Panc1 (cell line): ENCODE data around the gene RMC1. TPM values are rescaled to one million over a fixed set of nuclear protein-coding genes. Genes with fewer than 3 reads are reported as not detected.

ENCODE experiments used
- ATAC-seq: fragments of 200-7000 bp; cut with Tn5 transposase; 2 replicates; pipeline ENCODE4 v1.9.1; 2020; ENCODE audit warnings: mild to moderate bottlenecking, moderate library complexity
- BruUV-seq: library from RNA; stranded (reverse); fragments of 400-500 nt; replicated peaks from 2 replicates; lab custom pipeline; 2021; lab: Mats Ljungman, UMichigan
- CTCF ChIA-PET: fragments of 300-600 bp; sonication (Branson Sonifier 250); formaldehyde crosslinking; loops from one replicate; lab custom pipeline; 2022; ENCODE audit warnings: antibody characterized with exemption; lab: Charles Lee
- POLR2A ChIA-PET: fragments of 300-600 bp; sonication (Branson Sonifier 250); formaldehyde crosslinking; loops from one replicate; lab custom pipeline; 2022; ENCODE audit warnings: antibody characterized with exemption; lab: Charles Lee
- DNase-seq: peaks from one replicate; pipeline ENCODE4 v3.0.0-alpha.2; 2010; ENCODE audit warnings: low read depth, low spot score
- H3K27ac ChIP-seq: 2 replicates; pipeline ENCODE4 v1.5.1; 2011; ENCODE audit warnings: mild to moderate bottlenecking, low read length, inconsistent platforms
- H3K27me3 ChIP-seq: fragments of 200-500 bp; sonication (Bioruptor generic); 2 replicates; pipeline ENCODE4 v1.6.0; 2014; ENCODE audit warnings: low read length, inconsistent platforms; ENCODE audit not compliant: control insufficient read depth, insufficient read depth
- H3K36me3 ChIP-seq: fragments of 200-500 bp; sonication (Bioruptor generic); 2 replicates; pipeline ENCODE4 v1.5.1; 2014; ENCODE audit warnings: inconsistent platforms, mild to moderate bottlenecking, low read length, moderate library complexity; ENCODE audit not compliant: control insufficient read depth, insufficient read depth
- H3K4me1 ChIP-seq: 2 replicates; pipeline ENCODE4 v1.5.1; 2011; ENCODE audit warnings: inconsistent platforms, mild to moderate bottlenecking, low read length, moderate library complexity; ENCODE audit not compliant: control insufficient read depth, insufficient read depth
- H3K4me3 ChIP-seq, 2 experiments: 2 replicates each; pipeline ENCODE4 v1.5.1; 2011 to 2012; ENCODE audit warnings: low read depth in 2 of 2, low read length in 2 of 2, mild to moderate bottlenecking in 2 of 2, inconsistent platforms in 1 of 2, moderate library complexity in 1 of 2
- H3K9me3 ChIP-seq: fragments of 200-500 bp; sonication (Bioruptor generic); 2 replicates; pipeline ENCODE4 v1.5.1; 2014; ENCODE audit warnings: low read depth, mild to moderate bottlenecking, inconsistent platforms, low read length, moderate library complexity; ENCODE audit not compliant: control insufficient read depth, insufficient read depth
- CTCF ChIP-seq: fragments of 450-650 bp; IDR thresholded peaks from 2 replicates; pipeline ENCODE4 v1.5.1; 2017; ENCODE audit warnings: mild to moderate bottlenecking
- POLR2AphosphoS5 ChIP-seq: IDR thresholded peaks from 2 replicates; pipeline ENCODE4 v1.6.1; 2012; ENCODE audit warnings: mild to moderate bottlenecking, low read depth, low read length, moderate library complexity
- SIN3A ChIP-seq: IDR thresholded peaks from 2 replicates; pipeline ENCODE4 v1.6.1; 2012; ENCODE audit warnings: low read depth, mild to moderate bottlenecking, low read length, moderate library complexity, borderline replicate concordance; ENCODE audit not compliant: insufficient read depth
- TCF7L2 ChIP-seq: IDR thresholded peaks from 2 replicates; pipeline ENCODE4 v1.6.1; 2011; ENCODE audit warnings: mild to moderate bottlenecking, low read depth, low read length, inconsistent platforms
- in situ Hi-C: cut with HindIII; loops from 2 replicates; pipeline ENCODE4 v1.10.0; 2016; ENCODE audit warnings: low sequenced_read_pairs, low pct_unique_long_range_greater_than_20kb
- intact Hi-C: fragments of 100-400 bp; cut with micrococcal nuclease; formaldehyde crosslinking; loops from one replicate; pipeline ENCODE4 v1.10.0; 2022; ENCODE audit not compliant: unreplicated experiment
- total RNA-seq: library from RNA; stranded (reverse); gene quantifications from one replicate; pipeline ENCODE4 v1.2.1, GENCODE V29; 2021; ENCODE audit not compliant: unreplicated experiment
- TF ChIP-seq, protein P1 (sequence below), 2 experiments: IDR thresholded peaks; 2 replicates each; pipeline ENCODE4 v1.6.1; 2011 to 2012; ENCODE audit warnings: low read depth in 2 of 2, control low read depth in 1 of 2, low read length in 1 of 2, mild to moderate bottlenecking in 1 of 2, moderate library complexity in 1 of 2; ENCODE audit not compliant: insufficient read depth in 1 of 2

Gene RMC1
- total RNA-seq, 1 experiment from 2014 or later: 57.4 TPM

- CTCF ChIA-PET: interaction anchor here (0.6 to 0.8 kb wide), 2 partner anchors 33 to 38 kb away, joined by 3 to 4 read pairs; no protein-coding TSS in a partner anchor
- Histone ChIP-seq H3K27me3 (no peaks in the 10 kb centered on the region), H3K27ac (no peak overlapping the region), H3K9me3 (no peaks in the 10 kb centered on the region), H3K4me1 (no peaks in the 10 kb centered on the region), H3K36me3 (peaks cover 17% of the 10 kb centered on the region), H3K4me3 (no peak overlapping the region)
- BruUV-seq: no TSS peak
- in situ Hi-C loops (no loop called here), intact Hi-C loops (no loop called here)
- DNase-seq (no peak), ATAC-seq (no peak)
- TF ChIP-seq, protein P1, sequence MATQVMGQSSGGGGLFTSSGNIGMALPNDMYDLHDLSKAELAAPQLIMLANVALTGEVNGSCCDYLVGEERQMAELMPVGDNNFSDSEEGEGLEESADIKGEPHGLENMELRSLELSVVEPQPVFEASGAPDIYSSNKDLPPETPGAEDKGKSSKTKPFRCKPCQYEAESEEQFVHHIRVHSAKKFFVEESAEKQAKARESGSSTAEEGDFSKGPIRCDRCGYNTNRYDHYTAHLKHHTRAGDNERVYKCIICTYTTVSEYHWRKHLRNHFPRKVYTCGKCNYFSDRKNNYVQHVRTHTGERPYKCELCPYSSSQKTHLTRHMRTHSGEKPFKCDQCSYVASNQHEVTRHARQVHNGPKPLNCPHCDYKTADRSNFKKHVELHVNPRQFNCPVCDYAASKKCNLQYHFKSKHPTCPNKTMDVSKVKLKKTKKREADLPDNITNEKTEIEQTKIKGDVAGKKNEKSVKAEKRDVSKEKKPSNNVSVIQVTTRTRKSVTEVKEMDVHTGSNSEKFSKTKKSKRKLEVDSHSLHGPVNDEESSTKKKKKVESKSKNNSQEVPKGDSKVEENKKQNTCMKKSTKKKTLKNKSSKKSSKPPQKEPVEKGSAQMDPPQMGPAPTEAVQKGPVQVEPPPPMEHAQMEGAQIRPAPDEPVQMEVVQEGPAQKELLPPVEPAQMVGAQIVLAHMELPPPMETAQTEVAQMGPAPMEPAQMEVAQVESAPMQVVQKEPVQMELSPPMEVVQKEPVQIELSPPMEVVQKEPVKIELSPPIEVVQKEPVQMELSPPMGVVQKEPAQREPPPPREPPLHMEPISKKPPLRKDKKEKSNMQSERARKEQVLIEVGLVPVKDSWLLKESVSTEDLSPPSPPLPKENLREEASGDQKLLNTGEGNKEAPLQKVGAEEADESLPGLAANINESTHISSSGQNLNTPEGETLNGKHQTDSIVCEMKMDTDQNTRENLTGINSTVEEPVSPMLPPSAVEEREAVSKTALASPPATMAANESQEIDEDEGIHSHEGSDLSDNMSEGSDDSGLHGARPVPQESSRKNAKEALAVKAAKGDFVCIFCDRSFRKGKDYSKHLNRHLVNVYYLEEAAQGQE (IDR thresholded peaks at IDR 0.05; ENCODE audit: insufficient read depth in 1 of 2, low read depth in 2 of 2, low read length in 1 of 2): no peak
- no peak for TF ChIP-seq TCF7L2
- TF ChIP-seq CTCF: no peak
- TF ChIP-seq POLR2AphosphoS5: no peak
- no peak for TF ChIP-seq SIN3A
- POLR2A ChIA-PET: no interaction called here
Observed at GRCh38 chr18:23547846-23548245, 44.5 kb downstream of the RMC1 start.

- peaks cover 17% of the 10 kb centered on the region; the same call in 1 of the 2 replicates for H3K36me3 ChIP-seq
- ChIA-PET POLR2A (no interaction called here), CTCF (interaction anchor here (0.6 to 0.8 kb wide), 2 partner anchors 34 to 38 kb away, joined by 3 to 4 read pairs; no protein-coding TSS in a partner anchor)
- H3K4me3 ChIP-seq: no peak overlapping the region
- intact Hi-C loops: no loop called here
- in situ Hi-C loops: no loop called here
- H3K27ac ChIP-seq: no peak overlapping the region
- no TSS peak for BruUV-seq
- no peaks in the 10 kb centered on the region for H3K9me3 ChIP-seq
- H3K4me1 ChIP-seq: no peaks in the 10 kb centered on the region
- DNase-seq: no peak
- TF ChIP-seq POLR2AphosphoS5 (no peak), TCF7L2 (no peak), CTCF (no peak), SIN3A (no peak)
- TF ChIP-seq, protein P1 (IDR thresholded peaks at IDR 0.05; ENCODE audit: insufficient read depth in 1 of 2, low read depth in 2 of 2, low read length in 1 of 2): no peak
- ATAC-seq: no peak
- no peaks in the 10 kb centered on the region for H3K27me3 ChIP-seq
Observed at GRCh38 chr18:23548275-23548674, 45.0 kb downstream of the RMC1 start.
